Metanephros (tissue), 1 donor: ENCODE measurements around the gene BRS3. TPM values are rescaled to one million over a fixed set of nuclear protein-coding genes. Genes with fewer than 3 reads are reported as not detected.

Experiments used
- total RNA-seq: library from RNA; depleted of rRNA; stranded (reverse); fragments of >200 nt; gene quantifications from one replicate; pipeline ENCODE4 v1.2.3, GENCODE V29; 2014

Gene BRS3
- not detected for total RNA-seq

DNA sequence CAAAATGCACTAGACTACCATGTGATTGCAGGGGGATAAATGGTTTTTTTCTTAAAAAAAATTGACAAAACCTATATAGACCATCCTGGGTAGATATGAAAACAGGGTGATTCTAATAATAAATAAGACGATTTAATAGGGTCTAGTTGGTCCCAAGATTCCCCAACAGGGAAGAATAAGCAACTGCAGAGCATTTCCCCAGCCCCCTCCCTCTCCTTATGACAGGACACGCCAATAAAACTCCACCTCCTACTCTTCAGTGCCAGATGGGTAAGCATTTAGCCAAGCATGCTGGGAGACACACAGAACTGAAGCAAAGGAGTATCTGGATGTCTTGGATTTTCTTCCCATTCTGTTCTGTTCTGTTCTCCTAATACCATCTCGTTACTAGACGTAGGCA is at the start of gene BRS3:
Gene BRS3, plus strand, starts transcription at position 301 of the 400 bp plus-strand sequence. CDS start 168 bp downstream, outside the sequence.

DNA sequence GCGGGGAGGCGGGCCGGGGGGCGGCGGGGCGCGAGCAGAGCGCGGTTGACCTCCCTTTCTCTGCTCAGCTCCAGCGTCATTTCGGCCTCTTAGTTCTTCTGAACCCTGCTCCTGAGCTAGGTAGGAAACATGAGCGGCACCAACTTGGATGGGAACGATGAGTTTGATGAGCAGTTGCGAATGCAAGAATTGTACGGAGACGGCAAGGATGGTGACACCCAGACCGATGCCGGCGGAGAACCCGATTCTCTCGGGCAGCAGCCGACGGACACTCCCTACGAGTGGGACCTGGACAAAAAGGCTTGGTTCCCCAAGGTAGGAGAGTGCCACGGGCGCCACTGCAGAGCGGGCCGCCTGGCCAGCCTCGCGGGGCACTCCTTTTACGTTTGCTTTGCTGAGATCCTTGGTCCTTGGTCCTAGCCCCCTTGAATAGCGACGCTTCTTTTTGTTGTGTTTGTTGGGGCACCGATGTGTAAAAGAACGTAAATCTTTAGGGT is 9.9 kb downstream of the BRS3 start, which contains the start of gene HTATSF1:
Gene HTATSF1, plus strand, starts transcription at position 37 of the 497 bp plus-strand sequence. Its CDS starts 93 bp downstream, at position 130.

DNA sequence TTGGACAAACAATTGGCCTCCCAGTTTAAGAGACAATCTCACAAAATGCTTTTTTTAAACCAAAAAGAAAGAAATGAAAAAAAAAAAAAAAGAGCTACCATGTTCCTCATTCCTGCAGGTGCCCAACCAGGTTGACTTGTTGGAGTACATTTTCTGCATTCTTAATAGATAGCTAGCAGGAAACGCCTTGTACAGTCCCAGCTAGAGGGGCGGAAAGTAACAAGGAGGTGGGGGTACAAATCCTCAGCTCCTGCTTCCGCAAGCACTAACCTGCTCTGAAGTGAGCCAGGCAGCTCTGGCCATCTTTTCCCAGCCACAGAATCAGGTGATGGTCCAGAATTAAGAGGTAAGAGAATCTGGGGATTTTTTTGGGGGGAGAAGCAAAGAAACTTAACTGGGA is 44.2 kb downstream of the BRS3 start, which contains the start of gene VGLL1:
Gene VGLL1, plus strand, starts transcription at position 265 of the 400 bp plus-strand sequence. CDS start 3,806 bp downstream, outside the sequence.

Other genes starting within 250 kb of the BRS3 start
- gene MAP7D3, start 236.5 kb upstream of the BRS3 start, total RNA-seq = 6.2 TPM
- not detected for gene ADGRG4, start 187.0 kb upstream of the BRS3 start, total RNA-seq
- gene HTATSF1, start 9.6 kb downstream of the BRS3 start, total RNA-seq = 60.0 TPM
- gene VGLL1, start 44.3 kb downstream of the BRS3 start, total RNA-seq = 5.4 TPM
- 0.18 TPM for gene CD40LG, start 160.2 kb downstream of the BRS3 start, total RNA-seq